Uterus (tissue), 2 donors: Measurements from ENCODE around the gene P2RY10.

Source experiments
- POLR2A ChIP-seq, 2 donors: fragments of 450-650 bp; IDR thresholded peaks; one replicate each; pipeline ENCODE4 v1.6.1; 2016; ENCODE audit warnings: antibody characterized with exemption in 2 of 2, mild to moderate bottlenecking in 1 of 2, moderate library complexity in 1 of 2
- TF ChIP-seq, protein P1 (sequence below), 4 experiments: fragments of 200-600 bp in 2 of 4; fragments of 450-650 bp in 2 of 4; sonication (generic) in 2 of 4; IDR thresholded peaks; one replicate each; pipeline ENCODE4 v1.5.1; 2016 to 2019; ENCODE audit warnings: antibody characterized with exemption in 4 of 4, mild to moderate bottlenecking in 2 of 4, moderate library complexity in 1 of 4

DNA sequence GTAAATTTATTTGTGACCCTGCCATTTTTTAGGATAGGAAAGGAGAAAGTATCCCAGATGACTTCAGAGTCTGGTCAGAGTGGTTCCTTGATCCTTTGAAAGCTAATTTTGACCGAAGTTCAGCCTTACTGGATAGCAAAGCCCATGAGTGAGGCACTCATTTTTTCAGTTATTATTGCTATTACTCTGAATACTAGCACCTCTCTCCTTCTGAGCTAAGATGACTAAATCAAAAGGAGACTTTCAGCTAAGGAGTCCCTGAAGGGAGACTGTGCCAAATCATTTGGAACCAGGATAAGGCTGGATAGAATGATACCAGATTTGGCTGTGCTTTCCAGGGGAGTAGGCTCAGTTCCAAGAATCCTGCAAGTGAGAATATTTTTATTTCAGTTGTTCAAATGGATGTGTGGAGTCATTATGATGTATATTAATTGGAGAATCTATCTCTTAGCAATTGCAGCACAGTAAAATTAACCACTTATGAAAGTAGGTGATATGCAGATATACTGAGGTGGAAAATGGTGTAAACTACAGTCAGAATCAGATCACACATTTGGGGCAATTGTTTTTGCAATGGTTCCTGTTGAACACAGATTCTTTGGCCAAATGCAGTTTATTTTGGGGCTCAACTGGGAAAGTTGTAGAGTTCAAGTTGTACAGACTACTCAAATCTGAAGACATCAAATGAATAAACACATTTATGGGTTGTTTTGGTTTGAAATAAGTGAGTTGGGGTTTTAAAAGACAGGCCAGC is 1.2 kb downstream of the P2RY10 start:
- TF ChIP-seq POLR2A (IDR thresholded peaks at IDR 0.05): no peak
- TF ChIP-seq, protein P1, sequence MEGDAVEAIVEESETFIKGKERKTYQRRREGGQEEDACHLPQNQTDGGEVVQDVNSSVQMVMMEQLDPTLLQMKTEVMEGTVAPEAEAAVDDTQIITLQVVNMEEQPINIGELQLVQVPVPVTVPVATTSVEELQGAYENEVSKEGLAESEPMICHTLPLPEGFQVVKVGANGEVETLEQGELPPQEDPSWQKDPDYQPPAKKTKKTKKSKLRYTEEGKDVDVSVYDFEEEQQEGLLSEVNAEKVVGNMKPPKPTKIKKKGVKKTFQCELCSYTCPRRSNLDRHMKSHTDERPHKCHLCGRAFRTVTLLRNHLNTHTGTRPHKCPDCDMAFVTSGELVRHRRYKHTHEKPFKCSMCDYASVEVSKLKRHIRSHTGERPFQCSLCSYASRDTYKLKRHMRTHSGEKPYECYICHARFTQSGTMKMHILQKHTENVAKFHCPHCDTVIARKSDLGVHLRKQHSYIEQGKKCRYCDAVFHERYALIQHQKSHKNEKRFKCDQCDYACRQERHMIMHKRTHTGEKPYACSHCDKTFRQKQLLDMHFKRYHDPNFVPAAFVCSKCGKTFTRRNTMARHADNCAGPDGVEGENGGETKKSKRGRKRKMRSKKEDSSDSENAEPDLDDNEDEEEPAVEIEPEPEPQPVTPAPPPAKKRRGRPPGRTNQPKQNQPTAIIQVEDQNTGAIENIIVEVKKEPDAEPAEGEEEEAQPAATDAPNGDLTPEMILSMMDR (IDR thresholded peaks at IDR 0.05): no peak
